ENCODE data around the gene CKLF. TPM values are rescaled to one million over a fixed set of nuclear protein-coding genes. Genes with fewer than 3 reads are reported as not detected.

Gene CKLF
- total RNA-seq, 1 donor from 2014 or later: 102 TPM

Other genes starting within 250 kb of the CKLF start
- not detected in 2 replicates for gene CDH5, start 185.9 kb upstream of the CKLF start, total RNA-seq
- not detected in 2 replicates for gene BEAN1, start 125.3 kb upstream of the CKLF start, total RNA-seq
- 5.9 and 7.3 TPM in 2 replicates for gene TK2, start 2.5 kb upstream of the CKLF start, total RNA-seq
- gene CMTM1, start 13.9 kb downstream of the CKLF start, total RNA-seq: 9.1 and 10.7 TPM in 2 replicates
- 0.30 and 0.53 TPM in 2 replicates for gene CMTM2, start 26.9 kb downstream of the CKLF start, total RNA-seq
- 90.6 and 96.4 TPM in 2 replicates for gene CMTM3, start 52.1 kb downstream of the CKLF start, total RNA-seq
- 3.8 and 4.0 TPM in 2 replicates for gene CMTM4, start 144.2 kb downstream of the CKLF start, total RNA-seq
- 54.6 and 62.7 TPM in 2 replicates for gene DYNC1LI2, start 199.0 kb downstream of the CKLF start, total RNA-seq
- 0.34 TPM in 1 of 2 replicates, not detected in the other for gene TERB1, start 249.0 kb downstream of the CKLF start, total RNA-seq

All from activated T-helper 2 cell treated with anti-CD3 and anti-CD28 coated beads, Interferon-gamma antibody, Interleukin-2, Interleukin-4, amounts not matched to agents 10 μg/mL and 5 μg/mL and 100 μg/mL, durations not matched to agents 14 hours and 24 hours and 36 hours (primary cell).